ENCODE measurements around the gene PYGB.
A peak's percentile ranks its signal among the peaks of the same experiment; 100 is the strongest.

PYGB gene

GRCh38 chr20:25302596-25302995, 54.7 kb downstream of the PYGB start:
- TF ChIP-seq CTCF (IDR thresholded peaks at IDR 0.05; ENCODE audit: low read depth, low read length, missing control alignments) = no peak
- Histone ChIP-seq H3K4me3 (ENCODE audit: low read depth, low read length) (no peak overlapping the region), H3K27me3 (replicated peaks) (no peaks in the 10 kb centered on the region), H3K36me3 (replicated peaks) (peaks cover 23% of the 10 kb centered on the region), H3K27ac (no peak overlapping the region)
- in situ Hi-C loops (cut with HindIII; ENCODE audit: low pct_ligation_motif_present, low sequenced_read_pairs) = no loop called here
- DNase-seq = no peak

GRCh38 chr20:25303292-25304024, 55.6 kb downstream of the PYGB start:
- in situ Hi-C loops (cut with HindIII; ENCODE audit: low pct_ligation_motif_present, low sequenced_read_pairs) = no loop called here

GRCh38 chr20:25304025-25304549, 56.2 kb downstream of the PYGB start:
- no peak for TF ChIP-seq CTCF (IDR thresholded peaks at IDR 0.05; ENCODE audit: low read depth, low read length, missing control alignments)
- in situ Hi-C loops (cut with HindIII; ENCODE audit: low pct_ligation_motif_present, low sequenced_read_pairs) = no loop called here
- DNase-seq = no peak
- peaks cover 10% of the 10 kb centered on the region for H3K36me3 ChIP-seq (replicated peaks)
- no peaks in the 10 kb centered on the region for H3K27me3 ChIP-seq (replicated peaks)
- H3K4me3 ChIP-seq (ENCODE audit: low read depth, low read length) = no peak overlapping the region
- H3K27ac ChIP-seq = no peak overlapping the region

More at GRCh38 chr20:25303292-25304024, 55.6 kb downstream of the PYGB start:
- peaks cover 17% of the 10 kb centered on the region for H3K36me3 ChIP-seq (replicated peaks)
- TF ChIP-seq CTCF (IDR thresholded peaks at IDR 0.05; ENCODE audit: low read depth, low read length, missing control alignments) = no peak
- H3K27me3 ChIP-seq (replicated peaks) = no peaks in the 10 kb centered on the region
- no peak overlapping the region for H3K4me3 ChIP-seq (ENCODE audit: low read depth, low read length)
- H3K27ac ChIP-seq = no peak overlapping the region
- DNase-seq = no peak

GRCh38 chr20:25306991-25307903, 59.4 kb downstream of the PYGB start:
- DNase-seq = no peak
- in situ Hi-C loops (cut with HindIII; ENCODE audit: low pct_ligation_motif_present, low sequenced_read_pairs) = no loop called here
- no peaks in the 10 kb centered on the region for H3K27me3 ChIP-seq (replicated peaks)
- no peak overlapping the region for H3K27ac ChIP-seq
- peaks cover 7% of the 10 kb centered on the region for H3K36me3 ChIP-seq (replicated peaks)
- no peak overlapping the region for H3K4me3 ChIP-seq (ENCODE audit: low read depth, low read length)
- TF ChIP-seq CTCF (IDR thresholded peaks at IDR 0.05; ENCODE audit: low read depth, low read length, missing control alignments) = no peak

GRCh38 chr20:25308083-25308491, 60.2 kb downstream of the PYGB start:
- H3K36me3 ChIP-seq (replicated peaks) = peaks cover 3% of the 10 kb centered on the region
- H3K27ac ChIP-seq = peak overlapping the region; percentile 81
- TF ChIP-seq CTCF (IDR thresholded peaks at IDR 0.05; ENCODE audit: low read depth, low read length, missing control alignments) = no peak
- in situ Hi-C loops (cut with HindIII; ENCODE audit: low pct_ligation_motif_present, low sequenced_read_pairs) = no loop called here
- DNase-seq = no peak
- no peak overlapping the region for H3K4me3 ChIP-seq (ENCODE audit: low read depth, low read length)
- no peaks in the 10 kb centered on the region for H3K27me3 ChIP-seq (replicated peaks)

Data from brain microvascular endothelial cell (primary cell).